HCT116 (cell line): ENCODE results near the gene SIRT3. TPM values are rescaled to one million over a fixed set of nuclear protein-coding genes. Genes with fewer than 3 reads are reported as not detected.

Experiments used
- ATAC-seq: fragments of 200-7000 bp; cut with Tn5 transposase; 2 replicates; pipeline ENCODE4 v1.9.1; 2020; ENCODE audit warnings: mild to moderate bottlenecking, moderate library complexity
- BruUV-seq: library from RNA; stranded (reverse); fragments of 400-500 nt; replicated peaks from 2 replicates; lab custom pipeline; 2021; lab: Mats Ljungman, UMichigan
- CTCF ChIA-PET: fragments of 300-600 bp; sonication (Branson Sonifier 250); formaldehyde crosslinking; loops from one replicate; lab custom pipeline; 2021; ENCODE audit warnings: antibody characterized with exemption; lab: Charles Lee
- POLR2A ChIA-PET: fragments of 300-600, 350-600 bp; sonication (Branson Sonifier 250); formaldehyde crosslinking; loops from one replicate; lab custom pipeline; 2021; ENCODE audit warnings: antibody characterized with exemption; lab: Charles Lee
- RAD21 ChIA-PET, 2 experiments: fragments of 300-600 bp; sonication (Branson Sonifier 250); formaldehyde crosslinking; loops; one replicate each; lab custom pipeline; 2023; ENCODE audit warnings: low total read pairs in 2 of 2; ENCODE audit not compliant: uncharacterized antibody in 2 of 2, unreplicated experiment in 2 of 2, low non-redundant PET in 1 of 2; lab: Charles Lee
- DNase-seq: peaks from one replicate; pipeline ENCODE4 v3.0.0-alpha.2; 2010; ENCODE audit warnings: low read depth, low spot score
- H2AFZ ChIP-seq: fragments of 200-600 bp; shearing (Covaris generic), sonication (generic); 2 replicates; pipeline ENCODE4 v1.6.1; 2017; ENCODE audit warnings: low read depth, mixed run types, mixed read lengths, antibody characterized with exemption, low read length; ENCODE audit not compliant: poor library complexity, severe bottlenecking
- H3K27ac ChIP-seq: 2 replicates; pipeline ENCODE4 v1.5.1; 2012; ENCODE audit warnings: low read depth, low read length
- H3K27me3 ChIP-seq: fragments of 200-600 bp; sonication (generic); 2 replicates; pipeline ENCODE4 v1.6.1; 2016; ENCODE audit warnings: mixed run types, low read length, mixed read lengths; ENCODE audit not compliant: insufficient read depth
- H3K36me3 ChIP-seq, 2 experiments: fragments of 200-500 bp in 1 of 2; fragments of 200-600 bp in 1 of 2; sonication (Bioruptor generic) in 1 of 2; sonication (generic) in 1 of 2; 2 replicates each; pipeline versions ENCODE4 v1.5.1 to v1.6.1; 2014 to 2016; ENCODE audit warnings: low read length in 2 of 2, inconsistent platforms in 1 of 2, mixed read lengths in 1 of 2, mixed run types in 1 of 2; ENCODE audit not compliant: insufficient read depth in 2 of 2, control insufficient read depth in 1 of 2
- H3K4me1 ChIP-seq, 2 experiments: fragments of 200-600 bp in 1 of 2; sonication (generic) in 1 of 2; 2 replicates each; pipeline versions ENCODE4 v1.5.1 to v1.6.1; 2012 to 2017; ENCODE audit warnings: low read length in 2 of 2, inconsistent platforms in 1 of 2, mild to moderate bottlenecking in 1 of 2, mixed read lengths in 1 of 2, mixed run types in 1 of 2, moderate library complexity in 1 of 2; ENCODE audit not compliant: insufficient read depth in 2 of 2, control insufficient read depth in 1 of 2
- H3K4me2 ChIP-seq: fragments of 200-600 bp; sonication (generic); 2 replicates; pipeline ENCODE4 v1.6.1; 2017; ENCODE audit warnings: mixed run types, low read length, mixed read lengths
- H3K4me3 ChIP-seq, 2 experiments: fragments of 200-600 bp in 1 of 2; sonication (generic) in 1 of 2; replicated peaks in 1 of 2; 2 replicates each; pipeline ENCODE4 v1.5.1; 2011 to 2016; ENCODE audit warnings: low read length in 2 of 2, control low read depth in 1 of 2, low read depth in 1 of 2, mild to moderate bottlenecking in 1 of 2, mixed read lengths in 1 of 2, mixed run types in 1 of 2
- H3K79me2 ChIP-seq: fragments of 200-600 bp; sonication (generic); 2 replicates; pipeline ENCODE4 v1.6.1; 2017; ENCODE audit warnings: mild to moderate bottlenecking, mixed run types, low read length, moderate library complexity, mixed read lengths; ENCODE audit not compliant: insufficient read depth
- H3K9ac ChIP-seq: fragments of 200-600 bp; sonication (generic); 2 replicates; pipeline ENCODE4 v1.6.1; 2016; ENCODE audit warnings: low read length, mixed read lengths
- H3K9me2 ChIP-seq: fragments of 200-600 bp; sonication (generic), shearing (Covaris generic); 2 replicates; pipeline ENCODE4 v1.6.1; 2017; ENCODE audit warnings: mixed run types, mild to moderate bottlenecking, moderate library complexity; ENCODE audit not compliant: insufficient read depth
- H3K9me3 ChIP-seq, 2 experiments: fragments of 200-500 bp in 1 of 2; fragments of 200-600 bp in 1 of 2; sonication (Bioruptor generic) in 1 of 2; sonication (generic) in 1 of 2; 2 replicates each; pipeline ENCODE4 v1.6.1; 2014 to 2017; ENCODE audit warnings: low read length in 2 of 2, mixed read lengths in 2 of 2, inconsistent platforms in 1 of 2, low read depth in 1 of 2, mild to moderate bottlenecking in 1 of 2, mixed run types in 1 of 2, moderate library complexity in 1 of 2; ENCODE audit not compliant: control insufficient read depth in 1 of 2, insufficient read depth in 1 of 2
- H4K20me1 ChIP-seq: fragments of 200-600 bp; sonication (generic), shearing (Covaris generic); 2 replicates; pipeline ENCODE4 v1.6.1; 2017; ENCODE audit warnings: mixed run types, mild to moderate bottlenecking, moderate library complexity; ENCODE audit not compliant: insufficient read depth
- ATF3 ChIP-seq: IDR thresholded peaks from 2 replicates; pipeline ENCODE4 v1.6.1; 2012
- CBX3 ChIP-seq: IDR thresholded peaks from 2 replicates; pipeline ENCODE4 v1.6.1; 2012; ENCODE audit warnings: low read depth
- CEBPB ChIP-seq: IDR thresholded peaks from 2 replicates; pipeline ENCODE4 v1.6.1; 2012; ENCODE audit warnings: low read depth
- CTCF ChIP-seq, 3 experiments: fragments of 200-600 bp in 1 of 3; sonication (generic) in 1 of 3; IDR thresholded peaks in 2 of 3; conservative IDR thresholded peaks in 1 of 3; 2 replicates each; pipeline ENCODE4 v1.5.1; 2012 to 2017; ENCODE audit warnings: low read depth in 2 of 3, low read length in 2 of 3, antibody characterized with exemption in 1 of 3, borderline replicate concordance in 1 of 3, control low read depth in 1 of 3, mild to moderate bottlenecking in 1 of 3, mixed read lengths in 1 of 3, mixed run types in 1 of 3, moderate library complexity in 1 of 3; ENCODE audit not compliant: insufficient read depth in 1 of 3
- ELF1 ChIP-seq: IDR thresholded peaks from 2 replicates; pipeline ENCODE4 v1.6.1; 2012; ENCODE audit warnings: low read depth, borderline replicate concordance
- EZH2phosphoT487 ChIP-seq: fragments of 200-600 bp; IDR thresholded peaks from 2 replicates; pipeline ENCODE4 v1.6.1; 2018; ENCODE audit warnings: antibody characterized with exemption, borderline replicate concordance
- FOSL1 ChIP-seq: IDR thresholded peaks from 2 replicates; pipeline ENCODE4 v1.6.1; 2012; ENCODE audit warnings: low read depth
- JUND ChIP-seq: IDR thresholded peaks from 2 replicates; pipeline ENCODE4 v1.6.1; 2012
- MAX ChIP-seq: IDR thresholded peaks from 2 replicates; pipeline ENCODE4 v1.6.1; 2012
- POLR2A ChIP-seq: IDR thresholded peaks from 2 replicates; pipeline ENCODE4 v1.7.0; 2011; ENCODE audit warnings: borderline replicate concordance; ENCODE audit not compliant: insufficient read depth, insufficient read length; ENCODE audit errors: extremely low read depth
- POLR2AphosphoS5 ChIP-seq: IDR thresholded peaks from 2 replicates; pipeline ENCODE4 v1.6.1; 2011; ENCODE audit warnings: mild to moderate bottlenecking, low read depth, low read length, moderate library complexity
- RAD21 ChIP-seq: IDR thresholded peaks from 2 replicates; pipeline ENCODE4 v1.6.1; 2012; ENCODE audit warnings: low read depth, mild to moderate bottlenecking
- REST ChIP-seq: IDR thresholded peaks from 2 replicates; pipeline ENCODE4 v1.6.1; 2012; ENCODE audit warnings: low read depth
- SRF ChIP-seq: IDR thresholded peaks from 2 replicates; pipeline ENCODE4 v1.6.1; 2012; ENCODE audit warnings: low read depth
- TCF7L2 ChIP-seq: IDR thresholded peaks from 2 replicates; pipeline ENCODE4 v1.7.0; 2011; ENCODE audit warnings: borderline replicate concordance, inconsistent platforms; ENCODE audit not compliant: insufficient read depth, insufficient read length; ENCODE audit errors: extremely low read depth
- ZBTB33 ChIP-seq: IDR thresholded peaks from 2 replicates; pipeline ENCODE4 v1.6.1; 2011; ENCODE audit warnings: mild to moderate bottlenecking, low read length, moderate library complexity; ENCODE audit not compliant: insufficient replicate concordance; ENCODE audit errors: extremely low read depth
- ZFX ChIP-seq: fragments of 450-650 bp; IDR thresholded peaks from 2 replicates; pipeline ENCODE4 v1.6.1; 2017
- ZNF274 ChIP-seq: fragments of 200-500 bp; sonication (Bioruptor generic); IDR thresholded peaks from 2 replicates; pipeline ENCODE4 v1.6.1; 2014; ENCODE audit warnings: mild to moderate bottlenecking, low read depth, low read length, inconsistent platforms
- intact Hi-C: fragments of 100-400 bp; cut with micrococcal nuclease; formaldehyde crosslinking; loops from 2 replicates; pipeline ENCODE4 v1.10.0; 2022
- total RNA-seq: library from RNA; stranded (reverse); gene quantifications from one replicate; pipeline ENCODE4 v1.2.1, GENCODE V29; 2021; ENCODE audit not compliant: unreplicated experiment

The SIRT3 gene
- total RNA-seq, 1 experiment from 2014 or later: 17.9 TPM

GRCh38 chr11:283405-284104 is 47.4 kb upstream of the SIRT3 start:
- ChIA-PET CTCF (interaction anchor here (0.7 to 0.8 kb wide), 2 partner anchors 33 to 34 kb away, joined by 3 read pairs; no protein-coding TSS in a partner anchor), POLR2A (no interaction called here), RAD21 (no interaction called here)
- Histone ChIP-seq H3K4me2 (no peak overlapping the region), H3K36me3 (no peaks in the 10 kb centered on the region), H3K27me3 (no peaks in the 10 kb centered on the region), H3K4me3 (no peak overlapping the region), H3K9ac (no peak overlapping the region), H4K20me1 (no peaks in the 10 kb centered on the region), H3K4me1 (peaks cover 10 to 20% of the 10 kb centered on the region in 2 experiments), H3K9me3 (no peaks in the 10 kb centered on the region), H2AFZ (no peak overlapping the region)
- no TSS peak for BruUV-seq
- intact Hi-C loops: no loop called here
- DNase-seq: no peak
- no peak for TF ChIP-seq EZH2phosphoT487
- no peak for TF ChIP-seq CTCF (IDR thresholded peaks at IDR 0.05 in 2 of 3, conservative IDR thresholded peaks at IDR 0.05 in 1 of 3; ENCODE audit: borderline replicate concordance in 1 of 3, insufficient read depth in 1 of 3, low read depth in 2 of 3, low read length in 2 of 3)
- TF ChIP-seq TCF7L2: no peak
- no peak for TF ChIP-seq RAD21
- no peak for TF ChIP-seq FOSL1
- no peak for TF ChIP-seq REST
- no peak for TF ChIP-seq ELF1
- TF ChIP-seq ZFX: no peak
- no peak for TF ChIP-seq SRF
- TF ChIP-seq POLR2A: no peak
- no peak for TF ChIP-seq ZNF274
- no peak for TF ChIP-seq MAX
- no peak for TF ChIP-seq CBX3
- no peak for TF ChIP-seq CEBPB
- no peak for TF ChIP-seq JUND
- TF ChIP-seq ZBTB33: no peak
- no peak for TF ChIP-seq ATF3
- no peak for TF ChIP-seq POLR2AphosphoS5
- TF ChIP-seq, all 23 proteins: peak for 0
- peaks cover 3% of the 10 kb centered on the region; the same call in 1 of the 2 replicates for H3K79me2 ChIP-seq
- no peaks in the 10 kb centered on the region for H3K9me2 ChIP-seq
- no peak for ATAC-seq
- no peak overlapping the region; the same call in 1 of the 2 replicates for H3K27ac ChIP-seq
